Measurements from ENCODE around the gene ZSWIM8.

Gene ZSWIM8

GRCh38 chr10:73819513-73820093 is 34.2 kb downstream of the ZSWIM8 start:
- TF ChIP-seq SIN3A (IDR thresholded peaks at IDR 0.05; ENCODE audit: borderline replicate concordance, insufficient read depth, low read length) = no peak
- no peak for TF ChIP-seq POLR2AphosphoS5 (IDR thresholded peaks at IDR 0.05; ENCODE audit: low read depth, low read length)
- TF ChIP-seq REST (IDR thresholded peaks at IDR 0.05; ENCODE audit: insufficient read depth in 1 of 2, low read depth in 2 of 2, low read length in 2 of 2) = no peak
- no peak for TF ChIP-seq TAF1 (IDR thresholded peaks at IDR 0.05; ENCODE audit: borderline replicate concordance, insufficient read depth, low read length)
- TF ChIP-seq FOXP2 (optimal IDR thresholded peaks at IDR 0.05; ENCODE audit: borderline replicate concordance, extremely low read depth, extremely low read length, insufficient read depth) = no peak

GRCh38 chr10:73823391-73823790 is 38.0 kb downstream of the ZSWIM8 start:
- TF ChIP-seq FOXP2 (optimal IDR thresholded peaks at IDR 0.05; ENCODE audit: borderline replicate concordance, extremely low read depth, extremely low read length, insufficient read depth) = no peak
- no peak for TF ChIP-seq SIN3A (IDR thresholded peaks at IDR 0.05; ENCODE audit: borderline replicate concordance, insufficient read depth, low read length)
- TF ChIP-seq TAF1 (IDR thresholded peaks at IDR 0.05; ENCODE audit: borderline replicate concordance, insufficient read depth, low read length) = no peak
- no peak for TF ChIP-seq POLR2AphosphoS5 (IDR thresholded peaks at IDR 0.05; ENCODE audit: low read depth, low read length)
- no peak for TF ChIP-seq REST (IDR thresholded peaks at IDR 0.05; ENCODE audit: insufficient read depth in 1 of 2, low read depth in 2 of 2, low read length in 2 of 2)

- TF ChIP-seq POLR2AphosphoS5 (IDR thresholded peaks at IDR 0.05; ENCODE audit: low read depth, low read length) (no peak), SIN3A (IDR thresholded peaks at IDR 0.05; ENCODE audit: borderline replicate concordance, insufficient read depth, low read length) (no peak), FOXP2 (optimal IDR thresholded peaks at IDR 0.05; ENCODE audit: borderline replicate concordance, extremely low read depth, extremely low read length, insufficient read depth) (no peak), REST (IDR thresholded peaks at IDR 0.05; ENCODE audit: insufficient read depth in 1 of 2, low read depth in 2 of 2, low read length in 2 of 2) (no peak)
Measured at GRCh38 chr10:73824146-73824725, 38.8 kb downstream of the ZSWIM8 start.

- TF ChIP-seq POLR2AphosphoS5 (IDR thresholded peaks at IDR 0.05; ENCODE audit: low read depth, low read length) = no peak
- no peak for TF ChIP-seq SIN3A (IDR thresholded peaks at IDR 0.05; ENCODE audit: borderline replicate concordance, insufficient read depth, low read length)
- no peak for TF ChIP-seq FOXP2 (optimal IDR thresholded peaks at IDR 0.05; ENCODE audit: borderline replicate concordance, extremely low read depth, extremely low read length, insufficient read depth)
- TF ChIP-seq REST (IDR thresholded peaks at IDR 0.05; ENCODE audit: insufficient read depth in 1 of 2, low read depth in 2 of 2, low read length in 2 of 2) = no peak
- no peak for TF ChIP-seq TAF1 (IDR thresholded peaks at IDR 0.05; ENCODE audit: borderline replicate concordance, insufficient read depth, low read length)
Measured at GRCh38 chr10:73827346-73828089, 42.1 kb downstream of the ZSWIM8 start.

All from PFSK-1 (cell line).